HEK293 (cell line): ENCODE data around the gene DCHS1.
A peak's percentile ranks its signal among the peaks of the same experiment; 100 is the strongest.

Experiments used
- CTCF ChIA-PET: fragments of 350-600 bp; formaldehyde crosslinking; extraction: SDS; loops from one replicate; lab custom pipeline; 2021; ENCODE audit warnings: antibody characterized with exemption; lab: Yijun Ruan, JAX
- POLR2A ChIA-PET: fragments of 300-600 bp; formaldehyde crosslinking; extraction: SDS; loops from one replicate; lab custom pipeline; 2020; ENCODE audit warnings: antibody characterized with exemption, inconsistent platforms; lab: Yijun Ruan, JAX
- H3K27ac ChIP-seq: fragments of 200-500 bp; sonication (Bioruptor generic); 2 replicates; pipeline ENCODE4 v1.5.1; 2014; ENCODE audit warnings: low read depth, low read length, control low read depth, inconsistent platforms; ENCODE audit errors: extremely low read depth
- H3K36me3 ChIP-seq, 2 experiments: fragments of 200-500 bp in 1 of 2; sonication (Bioruptor generic) in 1 of 2; 1 replicate in 1 of 2; 2 replicates in 1 of 2; pipeline ENCODE4 v1.5.1; 2014 to 2017; ENCODE audit warnings: inconsistent platforms in 2 of 2, low read length in 2 of 2; ENCODE audit not compliant: control insufficient read depth in 2 of 2, insufficient read depth in 1 of 2
- H3K4me1 ChIP-seq: fragments of 200-500 bp; sonication (Bioruptor generic); 2 replicates; pipeline ENCODE4 v1.5.1; 2014; ENCODE audit warnings: mild to moderate bottlenecking, low read length, inconsistent platforms; ENCODE audit not compliant: control insufficient read depth, insufficient read depth
- H3K4me3 ChIP-seq: 2 replicates; pipeline ENCODE4 v1.5.1; 2011; ENCODE audit warnings: low read depth, mild to moderate bottlenecking, control low read depth, low read length, moderate library complexity
- H3K9me3 ChIP-seq: fragments of 200-500 bp; sonication (Bioruptor generic); 2 replicates; pipeline ENCODE4 v1.5.1; 2014; ENCODE audit warnings: low read depth, low read length, inconsistent platforms; ENCODE audit not compliant: control insufficient read depth, insufficient read depth
- EGR2 ChIP-seq: fragments of 450-650 bp; formaldehyde crosslinking; IDR thresholded peaks from 2 replicates; pipeline ENCODE4 v1.5.1; 2016; ENCODE audit warnings: low read depth, missing biosample characterization, missing genetic modification characterization
- GFI1B ChIP-seq: fragments of 450-650 bp; formaldehyde crosslinking; IDR thresholded peaks from 2 replicates; pipeline ENCODE4 v1.5.1; 2016; ENCODE audit warnings: missing biosample characterization, missing genetic modification characterization
- KLF1 ChIP-seq: fragments of 450-650 bp; formaldehyde crosslinking; IDR thresholded peaks from 2 replicates; pipeline ENCODE4 v1.5.1; 2016; ENCODE audit warnings: missing biosample characterization, missing genetic modification characterization
- KLF9 ChIP-seq: fragments of 450-650 bp; formaldehyde crosslinking; IDR thresholded peaks from 2 replicates; pipeline ENCODE4 v1.5.1; 2016; ENCODE audit warnings: missing biosample characterization, missing genetic modification characterization, low read depth
- OSR2 ChIP-seq: fragments of 450-650 bp; formaldehyde crosslinking; IDR thresholded peaks from 2 replicates; pipeline ENCODE4 v1.5.1; 2016; ENCODE audit warnings: missing biosample characterization, missing genetic modification characterization
- ZBTB21 ChIP-seq: fragments of 450-650 bp; formaldehyde crosslinking; IDR thresholded peaks from 2 replicates; pipeline ENCODE4 v1.5.1; 2017; ENCODE audit warnings: missing biosample characterization, missing genetic modification characterization
- ZEB2 ChIP-seq: fragments of 450-650 bp; formaldehyde crosslinking; IDR thresholded peaks from 2 replicates; pipeline ENCODE4 v1.5.1; 2016; ENCODE audit warnings: missing biosample characterization, missing genetic modification characterization
- ZNF19 ChIP-seq: fragments of 450-650 bp; formaldehyde crosslinking; IDR thresholded peaks from 2 replicates; pipeline ENCODE4; 2016; ENCODE audit warnings: missing biosample characterization, missing genetic modification characterization, low read depth
- ZNF2 ChIP-seq: fragments of 450-650 bp; formaldehyde crosslinking; IDR thresholded peaks from 2 replicates; pipeline ENCODE4 v1.5.1; 2016; ENCODE audit warnings: missing biosample characterization, missing genetic modification characterization
- ZNF23 ChIP-seq: fragments of 450-650 bp; formaldehyde crosslinking; IDR thresholded peaks from 2 replicates; pipeline ENCODE4 v1.5.1; 2016; ENCODE audit warnings: missing biosample characterization, missing genetic modification characterization, borderline replicate concordance
- ZNF426 ChIP-seq: fragments of 450-650 bp; formaldehyde crosslinking; IDR thresholded peaks from 2 replicates; pipeline ENCODE4 v1.5.1; 2017; ENCODE audit warnings: missing biosample characterization, missing genetic modification characterization, mild to moderate bottlenecking, inconsistent platforms, moderate library complexity
- ZNF521 ChIP-seq: fragments of 450-650 bp; formaldehyde crosslinking; IDR thresholded peaks from 2 replicates; pipeline ENCODE4 v1.5.1; 2017; ENCODE audit warnings: missing biosample characterization, mild to moderate bottlenecking, missing genetic modification characterization
- ZNF558 ChIP-seq: fragments of 450-650 bp; formaldehyde crosslinking; IDR thresholded peaks from 2 replicates; pipeline ENCODE4 v1.5.1; 2016; ENCODE audit warnings: missing biosample characterization, missing genetic modification characterization
- ZNF600 ChIP-seq: fragments of 450-650 bp; formaldehyde crosslinking; IDR thresholded peaks from 2 replicates; pipeline ENCODE4 v1.5.1; 2016; ENCODE audit warnings: missing biosample characterization, missing genetic modification characterization
- ZNF621 ChIP-seq: fragments of 450-650 bp; formaldehyde crosslinking; IDR thresholded peaks from 2 replicates; pipeline ENCODE4 v1.5.1; 2017; ENCODE audit warnings: missing biosample characterization, missing genetic modification characterization
- ZNF785 ChIP-seq: fragments of 450-650 bp; formaldehyde crosslinking; IDR thresholded peaks from 2 replicates; pipeline ENCODE4 v1.5.1; 2016; ENCODE audit warnings: missing biosample characterization, missing genetic modification characterization
- ZSCAN16 ChIP-seq: fragments of 450-650 bp; formaldehyde crosslinking; IDR thresholded peaks from 2 replicates; pipeline ENCODE4 v1.5.1; 2016; ENCODE audit warnings: missing biosample characterization, missing genetic modification characterization
- TF ChIP-seq, protein P1 (sequence below): fragments of 450-650 bp; formaldehyde crosslinking; IDR thresholded peaks from 2 replicates; pipeline ENCODE4 v1.5.1; 2016; ENCODE audit warnings: missing biosample characterization, missing genetic modification characterization
- TF ChIP-seq, protein P2 (sequence below): fragments of 450-650 bp; IDR thresholded peaks from 2 replicates; pipeline ENCODE4 v1.5.1; 2018; ENCODE audit warnings: missing biosample characterization, missing genetic modification characterization
- TF ChIP-seq, protein P3 (sequence below): fragments of 450-650 bp; formaldehyde crosslinking; IDR thresholded peaks from 2 replicates; pipeline ENCODE4 v1.5.1; 2016; ENCODE audit warnings: missing biosample characterization, missing genetic modification characterization

Gene DCHS1

DNA sequence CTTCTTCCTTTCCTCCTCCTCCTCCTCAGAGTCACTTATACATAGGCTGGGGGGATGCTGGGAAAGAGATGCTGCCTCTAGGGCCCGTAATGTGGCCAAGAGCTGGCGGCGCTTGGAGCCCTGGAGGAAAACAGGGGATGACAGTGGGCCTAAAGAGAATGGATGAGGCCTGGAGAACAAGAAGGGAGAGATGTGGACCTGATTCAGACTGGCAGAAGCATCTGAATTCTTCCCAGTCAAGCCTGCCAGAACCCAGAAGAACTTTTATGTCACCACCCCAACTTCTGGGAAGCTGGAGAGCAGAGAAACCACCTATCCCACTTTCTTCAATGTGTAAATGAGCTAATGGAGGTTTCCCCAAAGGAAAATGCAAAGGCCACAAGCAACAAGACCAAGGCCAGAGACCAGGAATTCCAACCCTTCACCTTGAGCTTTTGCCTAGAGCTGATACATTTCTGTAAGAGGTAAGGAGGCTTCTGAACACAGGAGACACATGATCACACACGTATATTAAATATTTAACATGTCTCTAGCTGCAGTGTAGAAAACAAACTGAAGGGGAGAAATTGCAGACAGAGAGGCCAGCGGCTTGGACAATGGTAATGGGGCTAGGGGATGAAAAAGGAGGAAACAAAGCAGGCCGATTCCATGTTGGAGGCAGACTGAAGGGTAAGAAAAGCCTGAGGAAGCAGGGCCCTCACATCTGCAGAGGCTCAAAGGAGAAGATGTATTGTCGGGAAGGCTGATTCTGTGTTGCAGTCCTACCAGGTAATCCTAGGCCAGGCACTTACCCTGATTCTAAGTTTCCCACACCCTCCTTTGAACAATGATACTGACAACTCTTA lies 53.3 kb downstream of the DCHS1 start:
- ChIA-PET POLR2A (interaction anchor here (1.0 to 3.2 kb wide), 5 partner anchors 11 to 121 kb away, joined by 3 to 20 read pairs (median 5); partner anchors contain the start of genes ARFIP2, MRPL17, TAF10 and TIMM10B), CTCF (interaction anchor here (0.6 to 2.4 kb wide), 6 partner anchors 36 to 224 kb away, joined by 3 to 7 read pairs (median 3); partner anchors contain the start of gene MRPL17)

DNA sequence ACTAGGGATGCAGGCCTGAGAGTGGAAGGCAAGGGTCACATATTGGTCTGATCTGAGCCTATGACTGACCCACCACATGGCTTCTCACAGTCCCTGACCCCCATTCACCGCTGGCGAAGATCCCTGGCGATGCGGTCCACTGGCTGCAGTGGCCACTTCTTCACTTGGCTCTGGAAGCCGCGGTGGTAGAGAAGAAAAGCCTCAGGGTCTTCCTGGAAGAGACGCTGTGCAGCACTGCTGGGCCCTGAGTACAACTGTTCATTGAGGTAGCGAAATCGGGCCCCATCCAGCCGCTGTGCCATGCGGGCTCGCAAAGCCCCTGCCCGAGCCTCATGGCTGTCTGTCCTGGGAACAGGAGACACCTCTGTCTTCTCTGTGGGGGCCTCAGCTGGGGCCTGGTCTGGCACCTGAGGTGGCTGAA lies 54.6 kb downstream of the DCHS1 start:
- TF ChIP-seq KLF9 (tag by site-specific recombination): no peak
- TF ChIP-seq ZNF521 (tag by site-specific recombination): no peak
- TF ChIP-seq ZNF426 (tag by site-specific recombination): no peak
- TF ChIP-seq, all 188 proteins: peak for 0
- Histone ChIP-seq H3K27ac (no peak overlapping the region), H3K4me3 (no peak overlapping the region), H3K4me1 (no peaks in the 10 kb centered on the region), H3K9me3 (no peaks in the 10 kb centered on the region), H3K36me3 (peaks cover 0 to 61% of the 10 kb centered on the region in 2 experiments; a peak in 1 of 3 replicates)
- ChIA-PET CTCF (no interaction called here), POLR2A (no interaction called here)

More for the DNA sequence above, 53.3 kb downstream of the DCHS1 start:
- Histone ChIP-seq H3K4me3 (peak overlapping the region; percentile 92), H3K4me1 (no peaks in the 10 kb centered on the region), H3K36me3 (peaks cover 0 to 53% of the 10 kb centered on the region in 2 experiments; a peak in 1 of 3 replicates), H3K9me3 (no peaks in the 10 kb centered on the region), H3K27ac (no peak overlapping the region)
- TF ChIP-seq ZBTB21 (tag by site-specific recombination) (no peak), ZEB2 (tag by site-specific recombination) (no peak), ZNF600 (tag by site-specific recombination) (no peak), KLF1 (tag by site-specific recombination) (no peak), OSR2 (tag by site-specific recombination) (no peak), ZSCAN16 (tag by site-specific recombination) (no peak), ZNF23 (tag by site-specific recombination) (no peak), ZNF558 (tag by site-specific recombination) (no peak), ZNF19 (no peak), GFI1B (tag by site-specific recombination) (no peak), ZNF2 (no peak), EGR2 (tag by site-specific recombination) (no peak), ZNF621 (tag by site-specific recombination) (no peak), ZNF785 (no peak)
- TF ChIP-seq, protein P1, sequence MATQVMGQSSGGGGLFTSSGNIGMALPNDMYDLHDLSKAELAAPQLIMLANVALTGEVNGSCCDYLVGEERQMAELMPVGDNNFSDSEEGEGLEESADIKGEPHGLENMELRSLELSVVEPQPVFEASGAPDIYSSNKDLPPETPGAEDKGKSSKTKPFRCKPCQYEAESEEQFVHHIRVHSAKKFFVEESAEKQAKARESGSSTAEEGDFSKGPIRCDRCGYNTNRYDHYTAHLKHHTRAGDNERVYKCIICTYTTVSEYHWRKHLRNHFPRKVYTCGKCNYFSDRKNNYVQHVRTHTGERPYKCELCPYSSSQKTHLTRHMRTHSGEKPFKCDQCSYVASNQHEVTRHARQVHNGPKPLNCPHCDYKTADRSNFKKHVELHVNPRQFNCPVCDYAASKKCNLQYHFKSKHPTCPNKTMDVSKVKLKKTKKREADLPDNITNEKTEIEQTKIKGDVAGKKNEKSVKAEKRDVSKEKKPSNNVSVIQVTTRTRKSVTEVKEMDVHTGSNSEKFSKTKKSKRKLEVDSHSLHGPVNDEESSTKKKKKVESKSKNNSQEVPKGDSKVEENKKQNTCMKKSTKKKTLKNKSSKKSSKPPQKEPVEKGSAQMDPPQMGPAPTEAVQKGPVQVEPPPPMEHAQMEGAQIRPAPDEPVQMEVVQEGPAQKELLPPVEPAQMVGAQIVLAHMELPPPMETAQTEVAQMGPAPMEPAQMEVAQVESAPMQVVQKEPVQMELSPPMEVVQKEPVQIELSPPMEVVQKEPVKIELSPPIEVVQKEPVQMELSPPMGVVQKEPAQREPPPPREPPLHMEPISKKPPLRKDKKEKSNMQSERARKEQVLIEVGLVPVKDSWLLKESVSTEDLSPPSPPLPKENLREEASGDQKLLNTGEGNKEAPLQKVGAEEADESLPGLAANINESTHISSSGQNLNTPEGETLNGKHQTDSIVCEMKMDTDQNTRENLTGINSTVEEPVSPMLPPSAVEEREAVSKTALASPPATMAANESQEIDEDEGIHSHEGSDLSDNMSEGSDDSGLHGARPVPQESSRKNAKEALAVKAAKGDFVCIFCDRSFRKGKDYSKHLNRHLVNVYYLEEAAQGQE (tag by site-specific recombination): no peak
- TF ChIP-seq, protein P2, sequence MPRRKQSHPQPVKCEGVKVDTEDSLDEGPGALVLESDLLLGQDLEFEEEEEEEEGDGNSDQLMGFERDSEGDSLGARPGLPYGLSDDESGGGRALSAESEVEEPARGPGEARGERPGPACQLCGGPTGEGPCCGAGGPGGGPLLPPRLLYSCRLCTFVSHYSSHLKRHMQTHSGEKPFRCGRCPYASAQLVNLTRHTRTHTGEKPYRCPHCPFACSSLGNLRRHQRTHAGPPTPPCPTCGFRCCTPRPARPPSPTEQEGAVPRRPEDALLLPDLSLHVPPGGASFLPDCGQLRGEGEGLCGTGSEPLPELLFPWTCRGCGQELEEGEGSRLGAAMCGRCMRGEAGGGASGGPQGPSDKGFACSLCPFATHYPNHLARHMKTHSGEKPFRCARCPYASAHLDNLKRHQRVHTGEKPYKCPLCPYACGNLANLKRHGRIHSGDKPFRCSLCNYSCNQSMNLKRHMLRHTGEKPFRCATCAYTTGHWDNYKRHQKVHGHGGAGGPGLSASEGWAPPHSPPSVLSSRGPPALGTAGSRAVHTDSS (tag by site-specific recombination): no peak
- TF ChIP-seq, protein P3, sequence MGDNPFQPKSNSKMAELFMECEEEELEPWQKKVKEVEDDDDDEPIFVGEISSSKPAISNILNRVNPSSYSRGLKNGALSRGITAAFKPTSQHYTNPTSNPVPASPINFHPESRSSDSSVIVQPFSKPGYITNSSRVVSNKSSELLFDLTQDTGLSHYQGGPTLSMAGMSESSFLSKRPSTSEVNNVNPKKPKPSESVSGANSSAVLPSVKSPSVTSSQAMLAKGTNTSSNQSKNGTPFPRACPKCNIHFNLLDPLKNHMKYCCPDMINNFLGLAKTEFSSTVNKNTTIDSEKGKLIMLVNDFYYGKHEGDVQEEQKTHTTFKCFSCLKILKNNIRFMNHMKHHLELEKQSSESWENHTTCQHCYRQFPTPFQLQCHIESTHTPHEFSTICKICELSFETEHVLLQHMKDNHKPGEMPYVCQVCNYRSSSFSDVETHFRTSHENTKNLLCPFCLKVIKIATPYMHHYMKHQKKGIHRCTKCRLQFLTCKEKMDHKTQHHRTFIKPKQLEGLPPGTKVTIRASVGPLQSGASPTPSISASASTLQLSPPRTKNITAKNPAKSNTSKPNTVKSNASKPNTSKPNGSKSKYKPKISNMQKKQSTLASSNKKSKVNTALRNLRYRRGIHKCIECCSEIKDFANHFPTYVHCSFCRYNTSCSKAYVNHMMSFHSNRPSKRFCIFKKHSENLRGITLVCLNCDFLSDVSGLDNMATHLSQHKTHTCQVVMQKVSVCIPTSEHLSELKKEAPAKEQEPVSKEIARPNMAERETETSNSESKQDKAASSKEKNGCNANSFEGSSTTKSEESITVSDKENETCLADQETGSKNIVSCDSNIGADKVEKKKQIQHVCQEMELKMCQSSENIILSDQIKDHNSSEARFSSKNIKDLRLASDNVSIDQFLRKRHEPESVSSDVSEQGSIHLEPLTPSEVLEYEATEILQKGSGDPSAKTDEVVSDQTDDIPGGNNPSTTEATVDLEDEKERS (tag by site-specific recombination): no peak
